K562 (cell line): ENCODE results near the gene TEKT2. TPM values are rescaled to one million over a fixed set of nuclear protein-coding genes. Genes with fewer than 3 reads are reported as not detected.

Source experiments
- ATAC-seq: fragments of 200-7000 bp; cut with Tn5 transposase; 3 replicates; pipeline ENCODE4 v1.9.1; 2020; ENCODE audit warnings: moderate library complexity
- BruUV-seq: library from RNA; stranded (reverse); fragments of 400-500 nt; replicated peaks from 2 replicates; lab custom pipeline; 2021; lab: Mats Ljungman, UMichigan
- CTCF ChIA-PET: fragments of 300-600 bp; formaldehyde crosslinking; extraction: SDS; loops from one replicate; lab custom pipeline; 2021; ENCODE audit warnings: low intra/inter-chr PET ratio; lab: Yijun Ruan, JAX
- POLR2A ChIA-PET: fragments of 300-600, 350-650 bp; sonication (Branson Sonifier 250); formaldehyde crosslinking; extraction: SDS; loops from one replicate; lab custom pipeline; 2021; ENCODE audit warnings: antibody characterized with exemption, inconsistent platforms; lab: Yijun Ruan, JAX
- DNase-seq, 4 experiments: peaks; one replicate each; pipeline versions ENCODE4 v3.0.0 to v3.0.0-alpha.2; 2011 to 2018; ENCODE audit warnings: low spot score in 3 of 4, mixed read lengths in 3 of 4; ENCODE audit errors: extremely low read depth in 1 of 4
- FAIRE-seq: peaks from 2 replicates; lab custom pipeline; 2011; peaks lifted over from hg19 to GRCh38; lab: Jason Lieb, UNC
- H2AFZ ChIP-seq: 2 replicates; pipeline ENCODE4 v1.6.0; 2011; ENCODE audit warnings: low read depth, low read length, control low read depth, inconsistent platforms
- H3K27ac ChIP-seq: fragments of 200-600 bp; 3 replicates; pipeline ENCODE4 v1.8.0; 2011; ENCODE audit warnings: low read depth, mild to moderate bottlenecking, control low read depth, inconsistent platforms, low read length, moderate library complexity, mixed read lengths; ENCODE audit errors: extremely low read depth
- H3K27me3 ChIP-seq, 2 experiments: fragments of 300-600 bp in 1 of 2; 2 replicates in 1 of 2; 3 replicates in 1 of 2; pipeline versions ENCODE4 v1.6.0 to v1.8.0; 2011; ENCODE audit warnings: inconsistent platforms in 2 of 2, low read length in 2 of 2, mild to moderate bottlenecking in 1 of 2, mixed read lengths in 1 of 2, moderate library complexity in 1 of 2; ENCODE audit not compliant: control insufficient read depth in 2 of 2, insufficient read depth in 2 of 2
- H3K36me3 ChIP-seq: fragments of 300-600 bp; 3 replicates; pipeline ENCODE4 v1.8.0; 2011; ENCODE audit warnings: mild to moderate bottlenecking, low read length, inconsistent platforms; ENCODE audit not compliant: control insufficient read depth, insufficient read depth
- H3K4me1 ChIP-seq, 2 experiments: fragments of 200-600 bp in 1 of 2; replicated peaks in 1 of 2; 2 replicates in 1 of 2; 3 replicates in 1 of 2; pipeline versions ENCODE4 v1.5.1 to v1.8.0; 2011; ENCODE audit warnings: inconsistent platforms in 2 of 2, low read length in 2 of 2, mild to moderate bottlenecking in 1 of 2, mixed read lengths in 1 of 2, moderate library complexity in 1 of 2; ENCODE audit not compliant: control insufficient read depth in 2 of 2, insufficient read depth in 2 of 2
- H3K4me2 ChIP-seq: 2 replicates; pipeline ENCODE4 v1.6.1; 2011; ENCODE audit warnings: low read length, control low read depth, inconsistent platforms, mixed read lengths; ENCODE audit not compliant: insufficient read depth
- H3K4me3 ChIP-seq: fragments of 200-600 bp; sonication (generic), shearing (Covaris generic); 2 replicates; pipeline ENCODE4 v1.5.1; 2016; ENCODE audit warnings: control low read depth, inconsistent platforms
- H3K79me2 ChIP-seq: fragments of 200-600 bp; 3 replicates; pipeline ENCODE4 v1.8.0; 2011; ENCODE audit warnings: low read length, inconsistent platforms; ENCODE audit not compliant: control insufficient read depth, insufficient read depth
- H3K9ac ChIP-seq, 2 experiments: 2 replicates each; pipeline versions ENCODE4 v1.6.0 to v1.6.1; 2011; ENCODE audit warnings: low read depth in 2 of 2, low read length in 2 of 2, control low read depth in 1 of 2, inconsistent platforms in 1 of 2, mild to moderate bottlenecking in 1 of 2, mixed read lengths in 1 of 2; ENCODE audit not compliant: insufficient read depth in 1 of 2
- H3K9me1 ChIP-seq: one replicate; pipeline ENCODE4 v1.6.0; 2011; ENCODE audit warnings: inconsistent platforms, mild to moderate bottlenecking, low read length, moderate library complexity; ENCODE audit not compliant: control insufficient read depth, insufficient read depth
- H3K9me3 ChIP-seq: replicated peaks from 2 replicates; pipeline ENCODE4 v1.5.1; 2011; ENCODE audit warnings: low read depth, low read length, inconsistent platforms; ENCODE audit not compliant: control insufficient read depth, insufficient read depth
- H4K20me1 ChIP-seq: replicated peaks from 2 replicates; pipeline ENCODE4 v1.6.1; 2011; ENCODE audit warnings: low read length, inconsistent platforms, mixed read lengths; ENCODE audit not compliant: control insufficient read depth, insufficient read depth
- DDX20 ChIP-seq: fragments of 450-650 bp; IDR thresholded peaks from 2 replicates; pipeline ENCODE4 v1.6.1; 2016; ENCODE audit warnings: missing genetic modification characterization, low read depth, mild to moderate bottlenecking, missing compliant biosample characterization, moderate library complexity
- ZNF79 ChIP-seq: fragments of 250-450 bp; sonication (Bioruptor Pico); IDR thresholded peaks from 2 replicates; pipeline ENCODE4 v1.4.0; 2020; ENCODE audit warnings: low read depth, mild to moderate bottlenecking, moderate library complexity
- WGBS: fragments of 100-300 bp; shearing (Covaris generic); methylation state at CpG from one replicate; pipeline ENCODE4 v1.1.6; 2016; ENCODE audit warnings: low coverage, mixed read lengths; ENCODE audit not compliant: insufficient coverage; ENCODE audit errors: missing lambda C conversion rate; 5-methylcytosine and 5-hydroxymethylcytosine counted together
- in situ Hi-C: fragments of 300-500 bp; cut with MboI; formaldehyde crosslinking; loops from 4 replicates; pipeline ENCODE4 v1.15.0; 2018; ENCODE audit warnings: inconsistent platforms, mixed read lengths
- intact Hi-C: fragments of 100-400 bp; cut with micrococcal nuclease; formaldehyde crosslinking; loops from 2 replicates; pipeline ENCODE4 v1.14.2; 2022
- polyA plus RNA-seq, 8 experiments: library from polyadenylated mRNA; depleted of rRNA in 4 of 8; stranded (reverse) in 5 of 8; unstranded in 3 of 8; fragments of >200 nt; fragmentation: Nextera tagmentation in 2 of 8; fragmentation: Illumina TruSeq in 1 of 8; extraction: Ambion mirVana in 2 of 8; extraction: Trizol in 1 of 8; gene quantifications; 2 replicates each; pipeline versions ENCODE4 v1.2.1 to v1.2.3, GENCODE V29; 2011 to 2014; ENCODE audit warnings: inconsistent platforms in 1 of 8, missing spikeins in 1 of 8
- total RNA-seq, 7 experiments: library from RNA; depleted of rRNA in 6 of 7; stranded (reverse); fragments of >200 nt in 6 of 7; fragmentation: Illumina TruSeq in 2 of 7; extraction: Trizol in 2 of 7; gene quantifications; 2 replicates each; pipeline versions ENCODE4 v1.2.1 to v1.2.3, GENCODE V29; 2011 to 2021; ENCODE audit warnings: low replicate concordance in 1 of 7
- TF ChIP-seq, protein P1 (sequence below): sonication (generic); formaldehyde crosslinking; IDR thresholded peaks from 2 replicates; pipeline ENCODE4 v1.8.0; 2022; ENCODE audit warnings: mild to moderate bottlenecking, missing genetic modification reagents, borderline replicate concordance

TEKT2 gene
- total and polyA plus RNA-seq, 9 of the 15 experiments (the other 6 are each of a cell fraction or from before 2014, with no cell fraction given), result 0.06 to 0.94 (median 0.30) TPM; not detected in 1

DNA sequence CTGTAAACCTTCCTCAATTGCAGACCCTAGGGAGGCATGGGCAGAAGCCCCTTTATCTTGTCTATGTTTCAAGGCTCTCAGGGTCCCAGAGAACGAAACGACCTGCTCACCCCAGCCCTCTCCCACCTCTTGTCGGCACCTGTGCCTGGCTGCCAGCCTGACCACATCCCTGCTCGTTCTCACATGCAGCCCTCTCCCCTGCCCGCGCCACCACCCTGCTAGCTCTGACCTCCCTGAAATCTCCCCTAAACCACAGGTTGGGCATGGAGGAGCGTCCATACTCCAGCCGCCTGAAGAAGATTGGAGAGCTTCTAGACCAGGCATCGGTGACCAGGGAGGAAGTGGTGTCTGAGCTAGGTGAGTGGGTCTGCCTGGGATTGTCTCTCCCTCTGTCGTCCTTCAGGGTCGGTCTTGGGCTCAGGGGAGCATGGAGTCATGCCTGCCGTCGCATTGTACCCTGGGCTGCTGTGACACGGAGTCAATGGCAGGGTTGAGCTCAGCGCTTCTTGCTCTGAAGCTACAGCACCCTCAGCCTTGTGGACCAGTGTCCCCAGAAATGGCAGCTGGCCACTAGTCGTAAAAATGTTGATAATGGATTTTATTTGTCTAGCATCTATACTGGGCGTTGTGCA, 8.4 kb downstream of the TEKT2 start:
- ChIA-PET POLR2A (interaction anchor here (0.6 to 1.2 kb wide), 7 partner anchors 15 to 277 kb away, joined by 3 to 4 read pairs (median 4); no protein-coding TSS in a partner anchor), CTCF (no interaction called here)
- ATAC-seq (no peak), FAIRE-seq (no peak), DNase-seq (no peak)
- Histone ChIP-seq H3K4me1 (peaks cover 15 to 32% of the 10 kb centered on the region in 2 experiments; a peak in 4 of 5 replicates), H3K9me3 (no peaks in the 10 kb centered on the region), H3K27me3 (no peaks in the 10 kb centered on the region), H3K4me2 (no peak overlapping the region), H3K4me3 (no peak overlapping the region), H3K36me3 (peaks cover 62% of the 10 kb centered on the region; the same call in 2 of the 3 replicates), H2AFZ (no peak overlapping the region), H4K20me1 (no peaks in the 10 kb centered on the region), H3K9me1 (peaks cover 9% of the 10 kb centered on the region), H3K9ac (no peak overlapping the region; a peak in 1 of 4 replicates), H3K79me2 (peaks cover 21% of the 10 kb centered on the region), H3K27ac (no peak overlapping the region)
- TF ChIP-seq, protein P1, sequence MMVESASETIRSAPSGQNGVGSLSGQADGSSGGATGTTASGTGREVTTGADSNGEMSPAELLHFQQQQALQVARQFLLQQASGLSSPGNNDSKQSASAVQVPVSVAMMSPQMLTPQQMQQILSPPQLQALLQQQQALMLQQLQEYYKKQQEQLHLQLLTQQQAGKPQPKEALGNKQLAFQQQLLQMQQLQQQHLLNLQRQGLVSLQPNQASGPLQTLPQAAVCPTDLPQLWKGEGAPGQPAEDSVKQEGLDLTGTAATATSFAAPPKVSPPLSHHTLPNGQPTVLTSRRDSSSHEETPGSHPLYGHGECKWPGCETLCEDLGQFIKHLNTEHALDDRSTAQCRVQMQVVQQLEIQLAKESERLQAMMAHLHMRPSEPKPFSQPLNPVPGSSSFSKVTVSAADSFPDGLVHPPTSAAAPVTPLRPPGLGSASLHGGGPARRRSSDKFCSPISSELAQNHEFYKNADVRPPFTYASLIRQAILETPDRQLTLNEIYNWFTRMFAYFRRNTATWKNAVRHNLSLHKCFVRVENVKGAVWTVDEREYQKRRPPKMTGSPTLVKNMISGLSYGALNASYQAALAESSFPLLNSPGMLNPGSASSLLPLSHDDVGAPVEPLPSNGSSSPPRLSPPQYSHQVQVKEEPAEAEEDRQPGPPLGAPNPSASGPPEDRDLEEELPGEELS (CRISPR knock-in tag), result no peak
- no peak for TF ChIP-seq ZNF79 (CRISPR knock-in tag)
- TF ChIP-seq DDX20 (tag), result no peak
- in situ Hi-C loops, result loop anchor here (5.0 kb wide), 1 partner anchor 95 kb away; no protein-coding TSS in a partner anchor
- WGBS, result 90% methylated on average over 17 of the region's 17 CpGs
- BruUV-seq, result no TSS peak
- intact Hi-C loops, result no loop called here
